Measurements from ENCODE around the gene TRAPPC2L. TPM values are rescaled to one million over a fixed set of nuclear protein-coding genes. Genes with fewer than 3 reads are reported as not detected.
A peak's percentile ranks its signal among the peaks of the same experiment; 100 is the strongest.

The TRAPPC2L gene
- total RNA-seq, 1 donor from 2014 or later, result 50.6 TPM

DNA sequence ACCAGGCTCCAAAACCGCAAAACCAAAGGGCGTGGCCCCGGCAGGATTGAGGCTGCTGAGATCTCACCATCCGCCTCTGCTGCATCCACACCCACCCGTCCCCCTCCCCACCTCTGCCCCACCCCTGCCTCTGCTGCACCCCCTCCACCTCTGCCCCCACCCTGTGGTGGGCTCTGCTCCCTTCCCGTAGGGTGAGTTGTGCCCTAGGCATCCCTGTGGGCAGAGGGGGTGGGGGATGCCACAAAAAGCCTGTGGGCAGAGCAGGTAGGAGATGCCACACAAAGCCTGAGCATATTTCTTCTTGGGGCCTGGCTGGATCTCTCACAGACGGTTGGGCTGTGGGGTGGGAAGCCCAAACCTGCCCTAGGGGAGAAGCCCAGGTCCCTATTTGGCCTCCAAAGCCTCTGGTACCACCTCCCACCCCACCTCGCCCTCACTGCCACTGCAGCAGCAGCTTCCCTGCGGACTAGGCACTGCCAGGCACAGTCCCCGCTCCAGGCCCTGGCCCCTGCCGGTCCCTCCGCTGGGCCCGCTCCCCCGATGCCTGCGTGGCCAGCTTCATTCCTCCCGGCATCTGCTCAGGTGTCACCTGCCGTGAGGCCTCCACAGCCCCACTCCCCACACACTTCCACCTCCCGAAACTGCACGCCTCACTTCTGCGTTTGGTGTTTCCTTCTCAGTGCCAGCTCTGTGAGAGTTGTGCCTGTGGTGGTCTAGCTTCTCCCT lies 20.8 kb downstream of the TRAPPC2L start:
- H3K4me3 Mint-ChIP-seq (ENCODE audit: unreplicated experiment), result no peak overlapping the region

GRCh38 chr16:88878356-88878755 lies 21.4 kb downstream of the TRAPPC2L start:
- H3K27ac Mint-ChIP-seq (ENCODE audit: unreplicated experiment), result no peak overlapping the region
- H3K27me3 Mint-ChIP-seq (ENCODE audit: unreplicated experiment), result peaks cover 18% of the 10 kb centered on the region
- H3K36me3 Mint-ChIP-seq (ENCODE audit: unreplicated experiment), result no peaks in the 10 kb centered on the region
- DNase-seq, result no peak
- H3K9me3 Mint-ChIP-seq (ENCODE audit: unreplicated experiment), result peaks cover 23% of the 10 kb centered on the region
- H3K4me1 Mint-ChIP-seq (ENCODE audit: low read depth, unreplicated experiment), result peaks cover 13% of the 10 kb centered on the region
- no peak overlapping the region for H3K4me3 Mint-ChIP-seq (ENCODE audit: unreplicated experiment)
- TF ChIP-seq CTCF (IDR thresholded peaks at IDR 0.05; ENCODE audit: partially characterized antibody, unreplicated experiment), result no peak

More for the DNA sequence above, 20.8 kb downstream of the TRAPPC2L start:
- peaks cover 13% of the 10 kb centered on the region for H3K27me3 Mint-ChIP-seq (ENCODE audit: unreplicated experiment)
- no peak for DNase-seq
- peaks cover 21% of the 10 kb centered on the region for H3K9me3 Mint-ChIP-seq (ENCODE audit: unreplicated experiment)
- H3K27ac Mint-ChIP-seq (ENCODE audit: unreplicated experiment), result no peak overlapping the region
- no peaks in the 10 kb centered on the region for H3K36me3 Mint-ChIP-seq (ENCODE audit: unreplicated experiment)
- no peak for TF ChIP-seq CTCF (IDR thresholded peaks at IDR 0.05; ENCODE audit: partially characterized antibody, unreplicated experiment)
- peaks cover 13% of the 10 kb centered on the region for H3K4me1 Mint-ChIP-seq (ENCODE audit: low read depth, unreplicated experiment)

- no peaks in the 10 kb centered on the region for H3K36me3 Mint-ChIP-seq (ENCODE audit: unreplicated experiment)
Observed at GRCh38 chr16:88878967-88879787, 22.2 kb downstream of the TRAPPC2L start.

GRCh38 chr16:88879788-88880055 lies 22.8 kb downstream of the TRAPPC2L start:
- H3K4me1 Mint-ChIP-seq (ENCODE audit: low read depth, unreplicated experiment), result peaks cover 13% of the 10 kb centered on the region

More at GRCh38 chr16:88878967-88879787, 22.2 kb downstream of the TRAPPC2L start:
- H3K9me3 Mint-ChIP-seq (ENCODE audit: unreplicated experiment), result peaks cover 23% of the 10 kb centered on the region
- TF ChIP-seq CTCF (IDR thresholded peaks at IDR 0.05; ENCODE audit: partially characterized antibody, unreplicated experiment), result no peak
- DNase-seq, result no peak
- peaks cover 13% of the 10 kb centered on the region for H3K4me1 Mint-ChIP-seq (ENCODE audit: low read depth, unreplicated experiment)
- H3K27ac Mint-ChIP-seq (ENCODE audit: unreplicated experiment), result no peak overlapping the region
- H3K4me3 Mint-ChIP-seq (ENCODE audit: unreplicated experiment), result no peak overlapping the region
- H3K27me3 Mint-ChIP-seq (ENCODE audit: unreplicated experiment), result peaks cover 18% of the 10 kb centered on the region

More at GRCh38 chr16:88879788-88880055, 22.8 kb downstream of the TRAPPC2L start:
- no peak for DNase-seq
- Mint-ChIP-seq H3K27ac (ENCODE audit: unreplicated experiment) (peak overlapping the region; percentile 86), H3K4me3 (ENCODE audit: unreplicated experiment) (peak overlapping the region; percentile 52), H3K9me3 (ENCODE audit: unreplicated experiment) (peaks cover 23% of the 10 kb centered on the region), H3K36me3 (ENCODE audit: unreplicated experiment) (no peaks in the 10 kb centered on the region), H3K27me3 (ENCODE audit: unreplicated experiment) (peaks cover 19% of the 10 kb centered on the region)
- no peak for TF ChIP-seq CTCF (IDR thresholded peaks at IDR 0.05; ENCODE audit: partially characterized antibody, unreplicated experiment)

All from glutamatergic neuron (in vitro differentiated cells).